Testis (tissue), 3 donors: Measurements from ENCODE around the gene RAB35. TPM values are rescaled to one million over a fixed set of nuclear protein-coding genes. Genes with fewer than 3 reads are reported as not detected.

Source experiments
- DNase-seq: peaks from one replicate; pipeline ENCODE4 v3.0.0-alpha.2; 2019
- H3K27ac ChIP-seq, 2 donors: fragments of 200-600 bp; sonication (generic); one replicate each; pipeline ENCODE4 v1.5.1; 2019
- H3K27me3 ChIP-seq: fragments of 200-600 bp; sonication (generic); one replicate; pipeline ENCODE4 v1.5.1; 2019
- H3K36me3 ChIP-seq: fragments of 200-600 bp; sonication (generic); one replicate; pipeline ENCODE4 v1.5.1; 2017; ENCODE audit warnings: low read depth; ENCODE audit errors: missing control alignments
- H3K4me1 ChIP-seq: fragments of 200-600 bp; sonication (generic); one replicate; pipeline ENCODE4 v1.5.1; 2019
- H3K4me3 ChIP-seq, 2 donors: fragments of 200-600 bp; sonication (generic); one replicate each; pipeline ENCODE4 v1.5.1; 2017 to 2019
- H3K9me3 ChIP-seq: fragments of 200-600 bp; sonication (generic); one replicate; pipeline ENCODE4 v1.5.1; 2017
- POLR2A ChIP-seq: fragments of 450-650 bp; IDR thresholded peaks from one replicate; pipeline ENCODE4 v1.6.1; 2017; ENCODE audit warnings: antibody characterized with exemption, mild to moderate bottlenecking, moderate library complexity
- WGBS, 2 donors: methylation state at CpG; one replicate each; pipeline ENCODE4 v1.1.5; 2018; 5-methylcytosine and 5-hydroxymethylcytosine counted together
- intact Hi-C: fragments of 100-400 bp; cut with DNase I; formaldehyde crosslinking; loops from one replicate; pipeline ENCODE4 v1.15.1; 2023; ENCODE audit warnings: low total_unique reads
- polyA plus RNA-seq: library from polyadenylated mRNA; stranded (reverse); fragments of 350-450 nt; fragmentation: Illumina TruSeq; extraction: RNeasy Lipid Tissue Mini Kit (QIAGEN cat#74804); gene quantifications from one replicate; pipeline ENCODE4 v1.2.3, GENCODE V29; 2014; ENCODE audit warnings: low read depth, low replicate concordance; ENCODE audit not compliant: insufficient read depth
- total RNA-seq, 2 donors: library from RNA; depleted of rRNA; stranded (reverse); fragments of >200 nt; gene quantifications; one replicate each; pipeline ENCODE4 v1.2.3, GENCODE V29; 2016
- TF ChIP-seq, protein P1 (sequence below), 3 experiments: fragments of 450-650 bp in 2 of 3; fragments of 200-600 bp in 1 of 3; sonication (generic) in 1 of 3; IDR thresholded peaks; one replicate each; pipeline ENCODE4 v1.5.1; 2016 to 2019; ENCODE audit warnings: antibody characterized with exemption in 3 of 3, mild to moderate bottlenecking in 2 of 3, moderate library complexity in 1 of 3

Gene RAB35
- total and polyA plus RNA-seq, 3 donors from 2014 or later, result 21.1 to 27.4 (median 24.4) TPM

DNA sequence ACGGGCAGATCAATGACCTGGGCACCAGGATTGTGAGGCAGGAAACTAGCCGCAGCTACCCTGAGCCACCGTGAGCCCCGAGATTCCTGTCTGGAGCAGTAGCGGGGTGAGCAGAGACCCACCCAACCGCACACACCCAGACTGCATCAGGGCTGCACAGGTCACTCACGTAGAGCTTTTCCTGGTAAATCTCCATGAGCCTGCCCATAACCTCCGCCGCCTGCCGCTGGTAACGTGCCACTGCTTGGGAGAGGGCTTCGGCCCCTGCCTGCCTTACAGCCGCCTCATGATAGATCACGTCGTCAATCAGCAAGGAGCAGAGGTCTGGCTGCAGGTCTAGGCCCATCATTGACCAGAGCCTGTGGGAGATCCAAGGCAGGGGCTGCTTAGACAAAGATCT is 38.5 kb upstream of the RAB35 start:
- TF ChIP-seq, protein P1, sequence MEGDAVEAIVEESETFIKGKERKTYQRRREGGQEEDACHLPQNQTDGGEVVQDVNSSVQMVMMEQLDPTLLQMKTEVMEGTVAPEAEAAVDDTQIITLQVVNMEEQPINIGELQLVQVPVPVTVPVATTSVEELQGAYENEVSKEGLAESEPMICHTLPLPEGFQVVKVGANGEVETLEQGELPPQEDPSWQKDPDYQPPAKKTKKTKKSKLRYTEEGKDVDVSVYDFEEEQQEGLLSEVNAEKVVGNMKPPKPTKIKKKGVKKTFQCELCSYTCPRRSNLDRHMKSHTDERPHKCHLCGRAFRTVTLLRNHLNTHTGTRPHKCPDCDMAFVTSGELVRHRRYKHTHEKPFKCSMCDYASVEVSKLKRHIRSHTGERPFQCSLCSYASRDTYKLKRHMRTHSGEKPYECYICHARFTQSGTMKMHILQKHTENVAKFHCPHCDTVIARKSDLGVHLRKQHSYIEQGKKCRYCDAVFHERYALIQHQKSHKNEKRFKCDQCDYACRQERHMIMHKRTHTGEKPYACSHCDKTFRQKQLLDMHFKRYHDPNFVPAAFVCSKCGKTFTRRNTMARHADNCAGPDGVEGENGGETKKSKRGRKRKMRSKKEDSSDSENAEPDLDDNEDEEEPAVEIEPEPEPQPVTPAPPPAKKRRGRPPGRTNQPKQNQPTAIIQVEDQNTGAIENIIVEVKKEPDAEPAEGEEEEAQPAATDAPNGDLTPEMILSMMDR (IDR thresholded peaks at IDR 0.05), result no peak
- TF ChIP-seq POLR2A, result no peak
- no peak overlapping the region for H3K4me3 ChIP-seq
- intact Hi-C loops, result no loop called here
- H3K4me1 ChIP-seq, result no peaks in the 10 kb centered on the region
- WGBS, 2 donors, result 92 to 96% methylated on average over 8 to 15 of the region's 15 CpGs
- no peaks in the 10 kb centered on the region for H3K9me3 ChIP-seq
- H3K27me3 ChIP-seq, result no peaks in the 10 kb centered on the region
- no peaks in the 10 kb centered on the region for H3K36me3 ChIP-seq
- DNase-seq, result no peak
- no peak overlapping the region for H3K27ac ChIP-seq

DNA sequence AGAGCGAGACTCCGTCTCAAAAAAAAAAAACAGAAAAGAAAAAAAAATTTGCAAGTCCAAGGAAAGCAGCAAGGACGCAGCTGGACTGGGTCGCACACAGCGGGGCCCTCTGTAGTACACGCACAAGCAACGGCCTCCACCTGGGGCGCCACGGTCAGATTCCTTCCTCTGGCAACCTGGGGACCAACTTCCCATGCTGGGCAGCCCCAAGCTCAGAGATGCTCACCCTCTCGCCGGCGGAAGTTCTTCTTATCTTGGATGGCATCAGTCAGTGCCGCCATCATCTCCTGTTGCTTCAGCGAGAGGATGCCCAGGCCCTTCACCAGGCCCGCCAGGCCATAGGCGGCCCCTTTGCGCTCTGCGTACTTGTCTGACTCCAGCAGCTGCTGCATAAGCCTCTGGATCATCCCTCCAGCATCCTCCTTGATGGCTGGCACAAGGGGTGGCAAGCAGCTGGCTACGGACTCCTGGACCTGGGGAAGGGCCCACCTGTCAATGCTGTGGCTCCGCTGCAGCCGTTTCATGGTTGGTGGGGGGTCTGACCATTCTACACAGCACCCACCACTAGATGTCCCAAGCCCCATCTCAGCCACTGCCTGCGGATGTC is 34.5 kb upstream of the RAB35 start:
- Histone ChIP-seq H3K36me3 (no peaks in the 10 kb centered on the region), H3K4me3 (no peak overlapping the region), H3K4me1 (no peaks in the 10 kb centered on the region), H3K27ac (no peak overlapping the region), H3K27me3 (no peaks in the 10 kb centered on the region), H3K9me3 (no peaks in the 10 kb centered on the region)
- TF ChIP-seq POLR2A, result no peak
- TF ChIP-seq, protein P1 (IDR thresholded peaks at IDR 0.05), result no peak
- no peak for DNase-seq
- intact Hi-C loops, result no loop called here
- 91 to 95% methylated on average over 22 of the region's 22 CpGs for WGBS, 2 donors

DNA sequence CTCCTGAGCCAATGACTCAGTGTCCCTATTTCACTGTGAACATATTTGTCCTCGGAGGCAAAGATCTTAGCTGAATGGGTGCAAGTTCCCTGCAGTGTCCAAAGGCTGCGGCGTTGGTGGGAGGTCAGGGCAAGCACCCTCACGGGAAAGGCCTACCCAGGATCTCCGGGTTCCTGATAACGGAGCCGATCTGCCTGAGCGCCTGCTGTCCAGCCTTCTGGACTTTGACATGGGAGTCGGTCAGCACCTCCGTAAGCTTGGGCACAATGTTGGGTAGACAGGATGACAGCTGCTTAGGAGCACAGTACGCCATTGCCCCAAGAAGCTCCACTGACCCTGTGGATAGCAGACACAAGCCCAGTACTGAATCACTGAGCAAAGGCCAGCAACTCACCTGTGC is 31.5 kb upstream of the RAB35 start:
- no peak for DNase-seq
- no peaks in the 10 kb centered on the region for H3K36me3 ChIP-seq
- WGBS, 2 donors, result 84 to 96% methylated on average over 5 to 11 of the region's 11 CpGs
- TF ChIP-seq, protein P1 (IDR thresholded peaks at IDR 0.05), result no peak
- TF ChIP-seq POLR2A, result no peak
- no peak overlapping the region for H3K27ac ChIP-seq
- no peak overlapping the region for H3K4me3 ChIP-seq
- H3K9me3 ChIP-seq, result no peaks in the 10 kb centered on the region
- H3K27me3 ChIP-seq, result no peaks in the 10 kb centered on the region
- no peaks in the 10 kb centered on the region for H3K4me1 ChIP-seq
- intact Hi-C loops, result no loop called here

DNA sequence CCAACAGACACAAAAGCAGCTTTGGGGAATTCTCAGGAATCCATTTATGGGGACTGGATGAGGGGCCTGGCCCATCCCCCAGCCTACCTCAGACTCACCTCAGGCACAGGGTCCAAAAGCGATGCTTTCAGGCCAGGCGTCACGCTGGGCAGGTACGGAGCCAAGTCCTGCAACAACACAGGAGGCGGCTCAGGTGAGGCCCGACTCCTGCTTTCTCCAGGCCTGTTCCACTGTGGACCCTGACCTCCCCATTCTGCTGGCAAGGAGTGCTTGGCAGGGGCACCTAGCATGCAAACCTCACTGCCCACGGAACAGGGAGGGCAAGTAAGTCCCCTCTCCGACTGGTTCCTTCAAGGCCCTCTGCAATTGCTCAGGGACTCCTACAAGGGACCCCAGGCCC is 28.6 kb upstream of the RAB35 start:
- H3K4me3 ChIP-seq, result no peak overlapping the region
- H3K27me3 ChIP-seq, result no peaks in the 10 kb centered on the region
- H3K36me3 ChIP-seq, result no peaks in the 10 kb centered on the region
- H3K27ac ChIP-seq, result no peak overlapping the region
- no peaks in the 10 kb centered on the region for H3K4me1 ChIP-seq
- DNase-seq, result no peak
- 88 to 94% methylated on average over 8 of the region's 8 CpGs for whole genome bisulfite sequencing, 2 donors
- no peaks in the 10 kb centered on the region for H3K9me3 ChIP-seq
- TF ChIP-seq, protein P1 (IDR thresholded peaks at IDR 0.05), result no peak
- no peak for TF ChIP-seq POLR2A
- intact Hi-C loops, result no loop called here

DNA sequence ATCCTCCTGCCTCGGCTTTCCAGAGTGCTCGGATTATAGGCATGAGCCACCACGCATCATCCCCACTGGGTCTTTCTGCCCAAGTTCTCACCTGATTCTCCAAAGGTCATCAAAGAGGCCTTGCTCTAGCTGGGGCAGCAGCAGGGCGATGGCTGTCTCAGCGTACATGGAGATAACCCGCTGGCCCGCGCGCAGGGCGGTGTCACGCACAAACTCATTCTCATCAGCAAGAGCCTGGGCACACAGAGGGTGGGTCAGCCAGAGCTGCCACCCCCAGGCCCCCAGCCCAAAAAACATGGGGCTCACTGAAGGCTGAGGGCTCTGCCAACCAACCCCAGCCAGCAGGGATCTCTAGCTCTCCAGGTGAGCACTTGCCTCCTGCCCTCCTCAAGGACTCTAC is 27.7 kb upstream of the RAB35 start:
- H3K4me3 ChIP-seq, result no peak overlapping the region
- no peak for DNase-seq
- H3K27me3 ChIP-seq, result no peaks in the 10 kb centered on the region
- TF ChIP-seq, protein P1 (IDR thresholded peaks at IDR 0.05), result no peak
- TF ChIP-seq POLR2A, result no peak
- H3K9me3 ChIP-seq, result no peaks in the 10 kb centered on the region
- intact Hi-C loops, result no loop called here
- WGBS, 2 donors, result 96 to 100% methylated on average over 10 to 11 of the region's 11 CpGs
- no peaks in the 10 kb centered on the region for H3K4me1 ChIP-seq
- no peak overlapping the region for H3K27ac ChIP-seq
- H3K36me3 ChIP-seq, result no peaks in the 10 kb centered on the region
